Articular chondrocyte of knee joint (primary cell): ENCODE results near the gene CT47C1. TPM values are rescaled to one million over a fixed set of nuclear protein-coding genes. Genes with fewer than 3 reads are reported as not detected.

ENCODE experiments used
- total RNA-seq: library from RNA; depleted of rRNA; stranded (reverse); fragments of >200 nt; gene quantifications from 2 replicates; pipeline ENCODE4 v1.2.3, GENCODE V29; 2012

The CT47C1 gene
- not detected in 2 replicates for total RNA-seq

DNA sequence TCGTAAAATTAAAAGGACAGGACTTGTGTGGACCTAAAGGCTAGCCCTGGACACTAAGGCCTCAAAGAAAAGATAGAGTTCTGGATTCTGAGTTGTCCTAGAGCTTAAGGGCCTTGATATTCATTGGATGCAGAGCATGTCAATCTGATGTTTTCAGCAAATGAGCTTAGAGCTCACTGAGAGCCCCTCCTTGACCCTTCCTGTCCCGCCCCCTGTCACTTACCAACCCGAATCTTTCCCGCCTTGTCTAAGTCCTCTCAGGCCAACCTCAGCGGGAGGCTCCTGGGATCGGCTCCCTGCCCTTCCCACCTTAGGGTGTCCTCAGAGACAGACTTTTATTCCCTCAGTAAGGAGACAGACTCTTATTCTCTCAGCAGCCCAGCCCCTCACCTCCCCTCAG is at the start of gene CT47C1:
TSS of gene CT47C1 (plus strand) at position 250 of the 400 bp plus-strand sequence. CDS start 233 bp downstream, outside the sequence.

Other genes starting within 250 kb of the CT47C1 start
- gene ZCCHC12, start 249.2 kb upstream of the CT47C1 start, total RNA-seq, result 0.11 and 0.13 TPM in 2 replicates
- gene LONRF3, start 98.4 kb upstream of the CT47C1 start, total RNA-seq, result 0.86 and 0.91 TPM in 2 replicates
- not detected in 2 replicates for gene KIAA1210, start 54.8 kb downstream of the CT47C1 start, total RNA-seq
- gene PGRMC1, start 163.3 kb downstream of the CT47C1 start, total RNA-seq, result 159 and 180 TPM in 2 replicates